Fibroblast of skin of scalp (primary cell): ENCODE measurements around the gene HDAC4.

Source experiments
- DNase-seq: peaks from one replicate; pipeline ENCODE4 v3.0.0-alpha.2; 2013

Gene HDAC4

GRCh38 chr2:239199041-239199768 lies 201.6 kb downstream of the HDAC4 start:
- DNase-seq, result peak; percentile 6

GRCh38 chr2:239198221-239198620 lies 202.6 kb downstream of the HDAC4 start:
- no peak for DNase-seq

DNA sequence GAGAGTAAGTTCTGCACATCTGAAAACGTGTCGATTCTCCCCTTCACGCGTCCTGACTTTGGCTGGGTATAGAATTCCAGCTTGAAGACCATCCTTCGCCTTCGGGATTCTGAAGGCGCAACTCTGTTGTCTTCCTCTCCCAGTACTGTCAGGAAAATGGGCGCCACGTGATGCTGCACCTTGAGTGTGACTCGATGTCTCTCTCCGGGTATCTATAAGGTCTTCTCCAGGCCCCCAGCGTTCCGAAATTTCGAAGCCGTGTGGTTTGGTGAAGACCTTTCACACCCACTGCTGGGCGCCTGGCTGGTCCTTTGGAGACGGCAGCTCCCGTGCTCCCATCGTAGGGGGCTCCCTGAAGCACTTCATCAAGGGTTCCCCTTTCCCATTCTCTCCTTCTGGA lies 203.7 kb downstream of the HDAC4 start:
- no peak for DNase-seq

- no peak for DNase-seq
Observed at GRCh38 chr2:239196474-239197021, 204.3 kb downstream of the HDAC4 start.

GRCh38 chr2:239195992-239196391 lies 204.8 kb downstream of the HDAC4 start:
- peak; percentile 5 for DNase-seq

GRCh38 chr2:239195318-239195871 lies 205.4 kb downstream of the HDAC4 start:
- no peak for DNase-seq

DNA sequence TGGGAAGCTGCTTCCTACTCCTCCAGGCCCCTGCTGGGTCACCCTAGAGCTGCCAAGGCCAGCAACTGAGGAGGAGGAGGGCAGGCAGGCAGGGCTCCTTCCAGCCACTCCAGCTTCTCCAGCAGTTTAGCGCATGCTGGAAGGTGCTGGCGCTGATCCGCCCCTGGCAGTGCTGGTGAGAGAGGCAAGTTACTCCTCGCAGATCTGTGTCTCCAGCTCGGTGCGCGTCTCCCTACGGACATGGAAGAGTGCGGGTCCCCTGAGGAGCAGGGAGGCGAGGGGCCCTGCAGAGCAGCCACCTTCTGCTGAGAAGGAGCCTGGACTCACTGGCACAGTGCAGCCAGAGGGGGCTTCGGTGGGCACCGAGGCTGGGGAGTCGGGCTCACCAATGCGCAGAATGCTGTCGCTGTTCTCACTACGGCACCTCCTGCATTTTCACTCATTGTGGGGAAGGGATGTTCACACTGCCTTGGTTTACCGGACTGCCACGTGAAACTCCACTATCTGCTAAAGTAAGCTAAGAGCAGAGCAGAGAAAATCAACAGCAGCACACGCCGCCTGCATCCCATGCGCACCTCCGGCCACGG lies 206.0 kb downstream of the HDAC4 start:
- no peak for DNase-seq

- DNase-seq, result peak; percentile 7
Observed at GRCh38 chr2:239193925-239194677, 206.7 kb downstream of the HDAC4 start.

GRCh38 chr2:239193401-239193811 lies 207.4 kb downstream of the HDAC4 start:
- no peak for DNase-seq

DNA sequence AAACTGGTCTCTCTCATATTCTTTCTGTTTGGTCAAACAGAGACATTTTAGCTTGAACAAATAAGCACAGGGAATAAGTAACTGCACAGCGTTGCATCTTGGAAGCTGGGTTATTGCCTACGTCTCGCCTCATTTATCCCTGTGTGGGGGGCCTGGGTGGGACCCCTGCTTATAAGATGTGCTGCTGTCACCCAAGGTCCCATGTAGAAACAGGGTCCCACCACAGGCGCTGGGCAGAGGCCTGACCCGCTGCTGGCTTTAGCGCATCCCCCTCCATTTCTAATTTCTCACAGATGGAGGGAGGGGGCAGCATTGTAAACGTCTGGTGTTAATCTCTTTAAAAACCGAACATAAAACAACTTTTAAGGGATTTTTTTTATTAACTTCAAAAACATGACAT lies 207.8 kb downstream of the HDAC4 start:
- no peak for DNase-seq

DNA sequence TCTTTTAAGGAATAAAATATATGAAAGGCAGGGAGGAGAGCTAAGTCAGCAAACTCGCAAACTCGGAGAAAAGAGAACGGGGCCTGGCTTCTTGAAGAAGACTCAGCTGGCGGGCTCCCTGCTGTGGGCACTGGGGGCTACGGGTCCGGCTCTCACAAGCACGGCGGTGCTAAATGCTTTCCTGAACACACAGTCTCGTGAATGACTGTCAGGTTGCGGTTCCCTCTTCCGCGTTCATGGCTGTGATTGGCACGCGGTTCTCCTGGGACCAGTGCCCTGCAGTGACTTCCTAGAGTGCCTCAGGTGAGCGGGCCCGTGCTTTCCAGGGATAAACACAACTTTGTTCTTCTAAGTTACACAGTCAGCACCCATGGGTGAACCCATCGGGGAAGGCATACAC lies 208.4 kb downstream of the HDAC4 start:
- no peak for DNase-seq

- DNase-seq, result no peak
Observed at GRCh38 chr2:239190921-239191885, 209.6 kb downstream of the HDAC4 start.

DNA sequence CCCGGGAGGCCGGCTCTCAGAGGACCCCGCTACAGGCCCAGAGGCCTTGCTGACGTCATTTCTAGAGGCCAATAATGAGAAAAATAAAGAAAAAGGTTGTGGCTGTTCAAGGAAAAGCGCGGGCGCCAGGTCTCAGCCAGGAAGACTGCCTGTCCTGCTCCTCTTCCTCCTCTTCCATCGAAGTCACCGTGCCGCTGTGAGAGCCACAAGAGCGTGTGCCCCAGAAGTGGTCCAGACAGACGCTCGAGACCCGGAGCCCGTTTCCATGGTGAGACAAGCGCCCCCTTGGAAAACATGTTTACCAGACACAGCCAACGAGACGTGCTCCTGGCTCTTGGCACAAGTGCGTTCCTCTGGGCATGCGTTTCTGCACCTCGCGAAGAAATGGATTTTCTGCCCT lies 210.5 kb downstream of the HDAC4 start:
- no peak for DNase-seq

DNA sequence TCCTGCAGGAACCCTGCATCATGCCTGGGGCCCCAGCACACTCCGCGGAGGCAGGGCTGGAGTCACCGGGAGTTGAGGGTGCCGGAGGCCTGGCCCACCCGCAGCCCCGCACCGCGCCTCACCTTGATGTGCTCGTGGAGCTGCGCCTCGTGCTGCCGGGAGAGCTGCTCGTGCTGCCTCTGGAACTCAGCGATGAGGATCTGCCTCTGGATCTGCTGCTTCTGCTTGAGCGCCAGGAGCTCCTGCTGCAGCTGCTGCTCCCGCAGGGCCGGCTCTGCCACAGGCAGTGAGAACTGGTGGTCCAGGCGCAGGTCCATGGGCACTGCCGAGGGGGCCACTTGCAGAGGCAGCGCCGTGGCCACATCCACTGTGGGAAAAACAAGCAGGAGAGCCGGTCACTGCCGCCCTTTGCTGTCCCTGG lies 211.1 kb downstream of the HDAC4 start:
- DNase-seq, result no peak

DNA sequence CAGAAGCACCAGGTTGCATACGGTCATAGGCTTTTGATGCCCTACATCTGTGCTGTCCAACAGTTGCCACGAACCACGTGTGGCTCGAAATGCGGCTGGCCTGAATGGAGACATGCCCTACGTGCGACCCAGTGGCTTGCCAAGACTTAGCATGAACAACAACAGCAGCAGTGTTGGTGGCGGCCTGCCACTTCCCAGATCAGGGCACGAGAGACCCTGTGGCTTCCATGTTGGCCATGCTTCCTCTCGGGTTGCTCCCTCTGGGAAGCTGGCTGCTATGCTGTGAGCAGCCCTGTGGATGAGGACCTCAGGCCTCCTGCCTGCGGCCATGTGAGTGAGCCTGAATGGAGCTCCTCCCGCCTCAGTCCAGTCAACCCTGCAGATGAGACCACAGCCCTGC lies 212.3 kb downstream of the HDAC4 start:
- no peak for DNase-seq

DNA sequence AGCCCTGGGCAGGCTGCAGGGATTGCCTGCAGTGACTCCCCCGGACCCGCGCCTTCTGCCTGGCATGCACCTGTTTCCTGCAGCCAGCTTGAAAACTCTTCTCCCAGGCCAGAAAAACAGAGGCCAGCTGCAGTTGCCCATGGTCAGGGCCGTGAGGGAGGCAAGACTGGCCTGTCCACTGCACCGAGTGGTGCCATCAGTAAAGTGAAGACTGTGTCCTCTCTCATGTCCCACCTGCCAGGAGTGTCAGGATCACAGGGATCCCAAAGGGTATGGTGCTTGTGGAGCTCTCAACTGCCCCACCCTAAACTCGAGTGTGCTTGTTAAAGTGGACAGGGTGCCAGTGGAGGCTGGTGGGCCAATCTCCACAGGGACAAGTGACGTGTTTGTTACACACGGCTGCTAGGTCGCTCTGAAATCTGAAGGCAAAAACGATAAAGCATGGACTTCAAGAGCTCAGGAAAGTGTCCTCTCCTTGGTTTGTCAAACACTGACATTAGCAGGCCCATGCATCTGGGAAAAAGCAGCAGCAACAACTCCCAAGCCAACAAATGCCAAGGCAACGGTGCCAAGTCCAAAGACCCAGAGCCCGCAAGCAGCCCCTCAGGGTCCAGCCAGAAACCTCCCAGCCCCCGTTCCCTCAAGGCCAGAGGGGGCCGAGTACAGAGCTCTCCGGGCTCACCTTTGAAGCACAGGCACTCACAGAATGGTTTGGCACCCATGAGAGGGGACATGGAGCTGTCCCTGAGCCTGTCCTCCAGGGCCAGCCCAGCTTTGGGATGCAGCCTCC lies 213.2 kb downstream of the HDAC4 start:
- no peak for DNase-seq

DNA sequence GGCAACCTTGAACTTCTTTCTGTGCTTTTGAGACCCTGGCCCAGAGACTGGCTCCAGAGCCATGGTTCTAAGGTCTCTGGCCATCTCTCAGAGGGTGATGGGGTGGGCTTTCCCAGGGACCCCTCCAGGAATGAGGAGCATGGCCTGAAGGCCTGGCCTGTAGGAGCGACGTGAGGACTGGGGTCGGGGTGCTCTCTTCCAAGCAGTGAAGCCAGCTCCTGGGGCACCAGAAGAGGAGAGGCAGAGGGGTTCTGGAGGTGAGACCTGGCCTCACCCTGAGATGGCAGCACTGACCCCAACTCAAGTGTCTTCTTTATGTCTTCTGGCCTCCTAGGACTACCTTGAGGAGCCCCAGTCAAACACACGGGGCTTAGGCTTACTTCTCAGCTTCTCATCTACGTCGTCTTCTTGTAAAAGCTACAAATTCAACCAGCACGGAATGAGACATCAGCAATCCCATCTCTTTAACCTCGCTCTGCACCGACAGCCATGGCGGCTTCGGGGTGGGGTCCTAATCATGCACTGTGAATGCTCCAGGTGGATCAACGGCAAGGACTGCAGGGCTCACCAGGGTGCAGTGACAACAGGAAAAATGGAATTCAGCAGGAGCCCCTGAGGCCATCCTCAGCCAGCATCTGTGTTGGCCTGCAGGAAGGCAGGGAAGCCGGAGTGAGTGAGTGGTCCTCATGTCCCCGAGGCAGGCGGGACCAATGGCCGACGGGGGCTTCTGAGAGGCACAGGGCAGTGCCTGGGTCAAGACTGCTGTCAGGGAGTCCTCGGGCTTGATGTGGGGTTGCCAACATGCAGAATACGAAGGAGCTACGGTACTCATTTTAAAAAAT lies 214.1 kb downstream of the HDAC4 start:
- no peak for DNase-seq

DNA sequence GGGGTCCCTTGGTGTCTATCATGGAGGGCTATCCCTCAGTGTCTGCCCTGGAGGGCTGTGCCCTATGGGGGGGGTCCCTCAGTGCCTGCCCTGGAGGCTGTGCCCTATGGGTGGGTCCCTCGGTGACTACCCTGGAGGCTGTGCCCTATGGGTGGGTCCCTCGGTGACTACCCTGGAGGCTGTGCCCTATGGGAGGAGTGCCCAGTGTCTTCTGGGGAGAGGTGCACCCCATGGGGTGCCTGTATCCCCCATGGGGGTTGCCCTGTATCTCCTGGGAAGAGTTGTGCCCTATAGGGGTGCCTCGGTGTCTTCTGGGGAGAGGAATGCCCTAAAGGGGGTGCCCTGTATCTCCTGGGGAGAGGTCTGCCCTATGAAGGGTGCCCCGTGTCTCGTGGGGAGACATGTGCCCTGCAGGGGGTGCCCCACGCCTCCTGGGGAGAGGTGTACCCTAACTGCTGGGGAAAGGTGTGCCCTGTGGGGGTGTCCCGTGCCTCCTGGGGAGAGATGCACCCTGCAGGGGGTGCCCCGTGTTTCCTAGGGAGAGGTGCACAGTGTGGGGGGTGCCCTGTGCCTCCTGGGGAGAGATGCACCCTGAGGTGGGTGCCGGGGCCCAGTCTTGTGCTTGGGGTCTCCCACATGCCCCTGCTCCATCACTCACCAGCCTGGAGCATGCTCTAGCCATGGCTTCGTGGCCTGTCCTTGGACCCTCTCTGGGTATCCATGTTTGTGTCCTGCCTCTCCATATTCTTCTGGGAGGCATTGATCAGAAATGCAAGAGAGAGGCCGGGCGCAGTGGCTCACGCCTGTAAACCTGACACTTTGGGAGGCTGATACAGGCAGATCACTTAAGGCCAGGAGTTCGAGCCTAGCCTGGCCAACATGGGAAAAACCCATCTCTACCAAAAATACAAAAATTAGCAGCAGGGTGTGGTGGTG lies 215.6 kb downstream of the HDAC4 start:
- DNase-seq, result no peak

DNA sequence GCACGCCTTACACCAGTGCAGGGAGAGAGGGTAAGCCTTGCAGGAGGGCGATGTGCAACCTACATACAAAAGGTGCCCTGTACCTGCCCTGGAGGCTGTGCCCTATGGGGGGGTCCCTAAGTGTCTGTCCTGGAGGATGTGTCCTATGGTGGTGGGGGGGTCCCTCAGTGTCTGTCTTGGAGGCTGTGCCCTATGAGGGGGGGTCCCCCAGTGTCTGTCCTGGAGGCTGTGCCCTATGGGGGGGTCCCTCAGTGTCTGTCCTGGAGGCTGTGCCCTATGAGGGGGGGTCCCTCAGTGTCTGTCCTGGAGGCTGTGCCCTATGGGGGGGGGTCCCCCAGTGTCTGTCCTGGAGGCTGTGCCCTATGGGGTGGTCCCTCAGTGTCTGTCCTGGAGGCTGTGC lies 216.6 kb downstream of the HDAC4 start:
- no peak for DNase-seq
